GM21526 (cell line): ENCODE measurements around the gene NFASC.

ENCODE experiments used
- ATAC-seq: cut with Tn5 transposase; IDR thresholded peaks from one replicate; pipeline ENCODE4 v1.9.1; 2021; ENCODE audit warnings: moderate library complexity; ENCODE audit not compliant: unreplicated experiment, low FRiP score

Gene NFASC

GRCh38 chr1:204854286-204854685 lies 16.4 kb upstream of the NFASC start:
- ATAC-seq, result no peak

- no peak for ATAC-seq
Observed at GRCh38 chr1:204858363-204858821, 12.3 kb upstream of the NFASC start.

- no peak for ATAC-seq
Observed at GRCh38 chr1:204859861-204860267, 10.8 kb upstream of the NFASC start.

- ATAC-seq, result no peak
Observed at GRCh38 chr1:204863024-204863423, 7.6 kb upstream of the NFASC start.

GRCh38 chr1:204863730-204864129 lies 6.9 kb upstream of the NFASC start:
- ATAC-seq, result no peak

GRCh38 chr1:204866051-204866596 lies 4.5 kb upstream of the NFASC start:
- no peak for ATAC-seq

- no peak for ATAC-seq
Observed at GRCh38 chr1:204867203-204867602, 3.5 kb upstream of the NFASC start.

GRCh38 chr1:204867666-204868339 lies 2.9 kb upstream of the NFASC start:
- ATAC-seq, result no peak

- ATAC-seq, result no peak
Observed at GRCh38 chr1:204868340-204868700, 2.3 kb upstream of the NFASC start.

- ATAC-seq, result no peak
Observed at GRCh38 chr1:204869097-204869496, 1.6 kb upstream of the NFASC start.

- ATAC-seq, result no peak
Observed at GRCh38 chr1:204871405-204872037, 859 bp downstream of the NFASC start.

GRCh38 chr1:204872262-204872881 lies 1.7 kb downstream of the NFASC start:
- no peak for ATAC-seq

- no peak for ATAC-seq
Observed at GRCh38 chr1:204873176-204873575, 2.5 kb downstream of the NFASC start.

- no peak for ATAC-seq
Observed at GRCh38 chr1:204873714-204874113, 3.1 kb downstream of the NFASC start.

GRCh38 chr1:204874274-204874673 lies 3.6 kb downstream of the NFASC start:
- ATAC-seq, result no peak

GRCh38 chr1:204875255-204875654 lies 4.6 kb downstream of the NFASC start:
- ATAC-seq, result no peak

GRCh38 chr1:204878621-204879234 lies 8.1 kb downstream of the NFASC start:
- ATAC-seq, result no peak

- no peak for ATAC-seq
Observed at GRCh38 chr1:204879351-204879750, 8.7 kb downstream of the NFASC start.

GRCh38 chr1:204880906-204881305 lies 10.2 kb downstream of the NFASC start:
- no peak for ATAC-seq

- ATAC-seq, result no peak
Observed at GRCh38 chr1:204882479-204882878, 11.8 kb downstream of the NFASC start.

GRCh38 chr1:204883405-204883804 lies 12.7 kb downstream of the NFASC start:
- no peak for ATAC-seq
